MCF 10A (cell line): Measurements from ENCODE around the gene CETN1. TPM values are rescaled to one million over a fixed set of nuclear protein-coding genes. Genes with fewer than 3 reads are reported as not detected.

Source experiments
- BruUV-seq: library from RNA; stranded (reverse); fragments of 400-500 nt; replicated peaks from 2 replicates; lab custom pipeline; 2021; lab: Mats Ljungman, UMichigan
- CTCF ChIA-PET: fragments of 300-600 bp; sonication (Branson Sonifier 250); formaldehyde crosslinking; extraction: SDS; loops from one replicate; lab custom pipeline; 2021; ENCODE audit warnings: antibody characterized with exemption, inconsistent platforms; lab: Yijun Ruan, JAX
- POLR2A ChIA-PET: fragments of 300-600, 350-650 bp; sonication (Branson Sonifier 250); formaldehyde crosslinking; extraction: SDS; loops from one replicate; lab custom pipeline; 2020; ENCODE audit warnings: antibody characterized with exemption, inconsistent platforms; lab: Yijun Ruan, JAX
- DNase-seq: peaks from one replicate; pipeline ENCODE4 v3.0.0-alpha.2; 2018; ENCODE audit not compliant: unreplicated experiment
- H3K27ac Mint-ChIP-seq: one replicate; pipeline ENCODE4 v1.8.0; 2022; ENCODE audit warnings: mild to moderate bottlenecking, low read depth, mixed read lengths; ENCODE audit not compliant: unreplicated experiment
- H3K27me3 Mint-ChIP-seq: one replicate; pipeline ENCODE4 v1.8.0; 2022; ENCODE audit warnings: mixed read lengths; ENCODE audit not compliant: insufficient read depth, unreplicated experiment
- H3K36me3 Mint-ChIP-seq: one replicate; pipeline ENCODE4 v1.8.0; 2022; ENCODE audit warnings: mild to moderate bottlenecking, moderate library complexity, mixed read lengths; ENCODE audit not compliant: insufficient read depth, unreplicated experiment
- H3K4me1 Mint-ChIP-seq: one replicate; pipeline ENCODE4 v1.8.0; 2022; ENCODE audit warnings: mixed read lengths; ENCODE audit not compliant: insufficient read depth, unreplicated experiment
- H3K4me3 Mint-ChIP-seq: one replicate; pipeline ENCODE4 v1.8.0; 2022; ENCODE audit warnings: mild to moderate bottlenecking, moderate library complexity, mixed read lengths; ENCODE audit not compliant: unreplicated experiment
- H3K9me3 Mint-ChIP-seq: one replicate; pipeline ENCODE4 v1.8.0; 2022; ENCODE audit warnings: mixed read lengths; ENCODE audit not compliant: unreplicated experiment
- CTCF ChIP-seq: fragments of 200-600 bp; IDR thresholded peaks from one replicate; pipeline ENCODE4 v1.8.0; 2022; ENCODE audit warnings: antibody characterized with exemption, mild to moderate bottlenecking; ENCODE audit not compliant: unreplicated experiment
- intact Hi-C: fragments of 100-400 bp; cut with micrococcal nuclease; formaldehyde crosslinking; loops from 2 replicates; pipeline ENCODE4 v1.14.1; 2022
- total RNA-seq: library from RNA; stranded (reverse); gene quantifications from 2 replicates; pipeline ENCODE4 v1.2.3, GENCODE V29; 2022

Gene CETN1
- total RNA-seq, 1 experiment from 2014 or later: not detected

- intact Hi-C loops: loop anchor here (1.0 kb wide), 3 partner anchors 19 to 330 kb away; no protein-coding TSS in a partner anchor
- no TSS peak for BruUV-seq
- no peak overlapping the region for H3K4me3 Mint-ChIP-seq
- peaks cover 10% of the 10 kb centered on the region for H3K4me1 Mint-ChIP-seq
- DNase-seq: peak; percentile 54
- POLR2A ChIA-PET: interaction anchor here (1.7 kb wide), 1 partner anchor 12 kb away, joined by 5 read pairs; no protein-coding TSS in a partner anchor
- CTCF ChIA-PET: interaction anchor here (0.6 to 6.6 kb wide), 21 partner anchors 9 to 376 kb away, joined by 3 to 45 read pairs (median 5); partner anchors contain the start of gene THOC1
- no peaks in the 10 kb centered on the region for H3K36me3 Mint-ChIP-seq
- H3K27me3 Mint-ChIP-seq: peaks cover 22% of the 10 kb centered on the region
- no peak overlapping the region for H3K27ac Mint-ChIP-seq
- no peaks in the 10 kb centered on the region for H3K9me3 Mint-ChIP-seq
- TF ChIP-seq CTCF: peak; percentile 69
Measured at GRCh38 chr18:616380-616995, 36.3 kb downstream of the CETN1 start.

- no peaks in the 10 kb centered on the region for H3K9me3 Mint-ChIP-seq
- H3K4me1 Mint-ChIP-seq: peaks cover 10% of the 10 kb centered on the region
- CTCF ChIA-PET: interaction anchor here (0.6 to 16.1 kb wide), 10 partner anchors 8 to 353 kb away, joined by 3 to 266 read pairs (median 5); no protein-coding TSS in a partner anchor
- TF ChIP-seq CTCF: no peak
- intact Hi-C loops: no loop called here
- DNase-seq: no peak
- no TSS peak for BruUV-seq
- peaks cover 6% of the 10 kb centered on the region for H3K36me3 Mint-ChIP-seq
- POLR2A ChIA-PET: interaction anchor here (0.6 to 0.9 kb wide), 2 partner anchors 211 to 309 kb away, joined by 3 read pairs; no protein-coding TSS in a partner anchor
- H3K27ac Mint-ChIP-seq: no peak overlapping the region
- peaks cover 22% of the 10 kb centered on the region for H3K27me3 Mint-ChIP-seq
- H3K4me3 Mint-ChIP-seq: no peak overlapping the region
Measured at GRCh38 chr18:617970-618504, 37.9 kb downstream of the CETN1 start.

- POLR2A ChIA-PET: interaction anchor here (0.9 to 1.0 kb wide), 2 partner anchors 309 to 461 kb away, joined by 3 to 4 read pairs; partner anchors contain the start of gene USP14
- no peak overlapping the region for H3K4me3 Mint-ChIP-seq
- H3K36me3 Mint-ChIP-seq: peaks cover 6% of the 10 kb centered on the region
- H3K4me1 Mint-ChIP-seq: peaks cover 10% of the 10 kb centered on the region
- BruUV-seq: no TSS peak
- intact Hi-C loops: no loop called here
- DNase-seq: no peak
- CTCF ChIA-PET: interaction anchor here (0.5 to 16.1 kb wide), 8 partner anchors 7 to 354 kb away, joined by 3 to 266 read pairs (median 5); no protein-coding TSS in a partner anchor
- no peaks in the 10 kb centered on the region for H3K9me3 Mint-ChIP-seq
- TF ChIP-seq CTCF: no peak
- peaks cover 22% of the 10 kb centered on the region for H3K27me3 Mint-ChIP-seq
- no peak overlapping the region for H3K27ac Mint-ChIP-seq
Measured at GRCh38 chr18:618618-619017, 38.4 kb downstream of the CETN1 start.
